GM18517 (cell line): Measurements from ENCODE around the gene TGFBR3.
"Not testable (repeated sequence)": the region's sequence is repeated elsewhere in the genome, so short reads cannot be mapped to it uniquely, and the experiment has no call there.

Source experiments
- ATAC-seq: cut with Tn5 transposase; IDR thresholded peaks from one replicate; pipeline ENCODE4 v1.9.1; 2021; ENCODE audit warnings: mild to moderate bottlenecking, moderate library complexity; ENCODE audit not compliant: unreplicated experiment

TGFBR3 gene

GRCh38 chr1:91697861-91698260 is 188.1 kb downstream of the TGFBR3 start:
- ATAC-seq, result no peak

- peak; percentile 78 for ATAC-seq
Observed at GRCh38 chr1:91697416-91697815, 188.5 kb downstream of the TGFBR3 start.

- no peak for ATAC-seq
Observed at GRCh38 chr1:91696321-91696720, 189.6 kb downstream of the TGFBR3 start.

- no peak for ATAC-seq
Observed at GRCh38 chr1:91693557-91693956, 192.4 kb downstream of the TGFBR3 start.

- ATAC-seq, result no peak
Observed at GRCh38 chr1:91691525-91691924, 194.4 kb downstream of the TGFBR3 start.

- no peak for ATAC-seq
Observed at GRCh38 chr1:91689641-91690481, 196.1 kb downstream of the TGFBR3 start.

GRCh38 chr1:91687452-91687851 is 198.5 kb downstream of the TGFBR3 start:
- ATAC-seq, result no peak

GRCh38 chr1:91685994-91686393 is 200.0 kb downstream of the TGFBR3 start:
- no peak for ATAC-seq

GRCh38 chr1:91684481-91685196 is 201.3 kb downstream of the TGFBR3 start:
- no peak for ATAC-seq

- no peak for ATAC-seq
Observed at GRCh38 chr1:91683598-91683951, 202.4 kb downstream of the TGFBR3 start.

GRCh38 chr1:91682882-91683597 is 202.9 kb downstream of the TGFBR3 start:
- ATAC-seq, result no peak

- no peak for ATAC-seq
Observed at GRCh38 chr1:91680556-91681155, 205.3 kb downstream of the TGFBR3 start.

- no peak for ATAC-seq
Observed at GRCh38 chr1:91679446-91679845, 206.5 kb downstream of the TGFBR3 start.

GRCh38 chr1:91676030-91676429 is 209.9 kb downstream of the TGFBR3 start:
- ATAC-seq, result no peak

GRCh38 chr1:91674107-91674506 is 211.8 kb downstream of the TGFBR3 start:
- no peak for ATAC-seq

- no peak for ATAC-seq
Observed at GRCh38 chr1:91673613-91674012, 212.3 kb downstream of the TGFBR3 start.

- no peak for ATAC-seq
Observed at GRCh38 chr1:91672601-91673161, 213.3 kb downstream of the TGFBR3 start.

GRCh38 chr1:91670781-91671180 is 215.2 kb downstream of the TGFBR3 start:
- ATAC-seq, result no peak

GRCh38 chr1:91669584-91670350 is 216.2 kb downstream of the TGFBR3 start:
- no peak for ATAC-seq

GRCh38 chr1:91666651-91667050 is 219.3 kb downstream of the TGFBR3 start:
- not testable (repeated sequence) for ATAC-seq
